NCI-H510A treated with DMSO at 0.1 percent for 48 hours (cell line): Measurements from ENCODE around the gene SMC5.
"Not testable (repeated sequence)": the region's sequence is repeated elsewhere in the genome, so short reads cannot be mapped to it uniquely, and the experiment has no call there.

ENCODE experiments used
- DNase-seq: peaks from one replicate; lab custom pipeline; 2025; lab: John Stamatoyannopoulos, UW

SMC5 gene

GRCh38 chr9:70263421-70263820, 4.6 kb downstream of the SMC5 start:
- no peak for DNase-seq

- no peak for DNase-seq
Measured at GRCh38 chr9:70278305-70278704, 19.5 kb downstream of the SMC5 start.

DNA sequence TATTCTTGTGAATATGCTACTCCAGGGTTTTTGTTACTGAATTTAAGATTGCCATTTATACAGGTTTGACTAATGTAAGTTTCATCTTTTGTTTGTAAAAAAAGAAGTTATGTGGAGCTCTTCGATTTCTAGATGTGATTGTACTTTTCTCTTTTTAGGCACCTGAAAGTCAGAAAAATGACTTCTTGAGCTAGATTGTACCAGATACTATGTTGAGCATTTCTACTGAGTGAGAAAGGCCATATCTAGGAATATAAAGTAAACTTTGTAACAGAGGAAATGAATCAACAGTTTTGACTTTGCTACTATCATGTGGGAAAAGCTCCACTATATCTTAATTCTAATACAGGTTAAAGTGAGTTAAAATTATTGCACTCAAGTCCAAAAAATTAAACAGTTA, 25.1 kb downstream of the SMC5 start:
- DNase-seq = no peak

DNA sequence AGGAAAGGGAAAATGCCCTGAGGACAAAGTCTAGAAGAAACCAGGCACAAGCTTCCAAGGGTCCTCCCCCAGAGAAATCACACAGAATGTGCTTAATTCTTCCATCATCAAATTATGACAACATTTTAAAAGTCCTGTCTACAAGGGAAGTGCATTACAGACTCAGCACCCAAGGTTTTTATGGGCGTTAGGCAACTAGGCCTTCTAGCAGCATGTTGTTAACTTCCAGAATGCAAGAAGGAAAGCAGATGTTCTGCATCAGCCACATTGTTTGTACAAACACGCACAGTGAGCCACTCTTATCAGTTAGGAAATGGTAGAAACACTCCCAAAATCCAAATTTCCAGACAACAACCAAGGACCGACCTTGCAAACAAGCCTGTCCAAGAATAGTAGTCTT, 26.5 kb downstream of the SMC5 start:
- no peak for DNase-seq

DNA sequence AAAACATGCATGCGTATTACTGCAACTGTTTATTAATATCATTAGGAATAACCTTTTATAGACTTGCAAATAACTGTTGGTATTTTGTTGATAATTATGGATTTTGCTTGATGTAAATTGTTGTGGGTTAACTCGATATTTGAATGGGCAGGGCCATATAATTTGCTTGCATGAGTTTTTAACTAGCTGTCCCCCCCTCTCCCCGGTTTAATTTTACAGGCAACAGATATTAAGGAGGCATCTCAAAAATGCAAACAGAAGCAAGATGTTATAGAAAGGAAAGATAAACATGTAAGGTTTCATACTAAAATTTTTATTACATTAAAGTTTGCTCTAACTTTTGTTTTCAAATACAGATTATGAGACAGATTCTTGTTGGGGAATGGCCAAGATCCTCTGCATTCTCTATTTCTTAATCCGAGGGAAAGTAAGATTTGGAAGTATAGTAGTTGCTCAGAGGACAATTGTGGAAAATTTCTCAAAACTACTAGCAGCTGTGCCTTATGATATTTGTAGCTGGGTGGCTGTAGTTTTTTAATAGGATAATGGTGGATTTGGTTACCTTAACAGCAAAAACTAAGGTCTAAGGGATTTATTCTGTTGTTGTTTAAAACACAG, 27.3 kb downstream of the SMC5 start:
- no peak for DNase-seq

GRCh38 chr9:70290626-70291025, 31.8 kb downstream of the SMC5 start:
- no peak for DNase-seq

GRCh38 chr9:70291446-70291845, 32.7 kb downstream of the SMC5 start:
- no peak for DNase-seq

- no peak for DNase-seq
Measured at GRCh38 chr9:70292253-70292652, 33.5 kb downstream of the SMC5 start.

GRCh38 chr9:70293214-70293613, 34.4 kb downstream of the SMC5 start:
- no peak for DNase-seq

GRCh38 chr9:70297141-70297540, 38.4 kb downstream of the SMC5 start:
- no peak for DNase-seq

- no peak for DNase-seq
Measured at GRCh38 chr9:70298245-70298771, 39.5 kb downstream of the SMC5 start.

- DNase-seq = no peak
Measured at GRCh38 chr9:70303268-70303667, 44.5 kb downstream of the SMC5 start.

- DNase-seq = no peak
Measured at GRCh38 chr9:70304810-70305209, 46.0 kb downstream of the SMC5 start.

- DNase-seq = no peak
Measured at GRCh38 chr9:70315389-70315788, 56.6 kb downstream of the SMC5 start.

DNA sequence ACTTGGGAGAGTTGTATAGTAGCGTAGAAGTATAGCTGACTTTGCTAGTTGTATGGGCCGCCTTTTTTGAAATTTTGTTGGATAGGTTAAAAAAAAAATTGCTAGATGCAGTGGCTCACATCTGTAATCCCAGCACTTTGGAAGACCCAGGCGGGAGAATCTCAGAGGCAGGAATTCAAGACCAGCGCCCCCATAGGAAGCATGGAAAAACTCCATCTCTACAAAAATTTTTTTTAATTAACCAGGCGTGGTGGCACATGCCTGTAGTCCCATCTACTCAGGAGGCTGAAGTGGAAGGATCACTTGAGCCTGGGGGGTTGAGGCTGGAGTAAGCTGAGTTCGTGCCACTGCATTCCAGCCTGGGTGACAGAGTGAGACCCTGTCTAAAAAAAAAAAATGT, 59.2 kb downstream of the SMC5 start:
- DNase-seq = no peak

- no peak for DNase-seq
Measured at GRCh38 chr9:70322096-70322495, 63.3 kb downstream of the SMC5 start.

- DNase-seq = no peak
Measured at GRCh38 chr9:70324963-70325362, 66.2 kb downstream of the SMC5 start.

- not testable (repeated sequence) for DNase-seq
Measured at GRCh38 chr9:70328625-70329024, 69.8 kb downstream of the SMC5 start.

DNA sequence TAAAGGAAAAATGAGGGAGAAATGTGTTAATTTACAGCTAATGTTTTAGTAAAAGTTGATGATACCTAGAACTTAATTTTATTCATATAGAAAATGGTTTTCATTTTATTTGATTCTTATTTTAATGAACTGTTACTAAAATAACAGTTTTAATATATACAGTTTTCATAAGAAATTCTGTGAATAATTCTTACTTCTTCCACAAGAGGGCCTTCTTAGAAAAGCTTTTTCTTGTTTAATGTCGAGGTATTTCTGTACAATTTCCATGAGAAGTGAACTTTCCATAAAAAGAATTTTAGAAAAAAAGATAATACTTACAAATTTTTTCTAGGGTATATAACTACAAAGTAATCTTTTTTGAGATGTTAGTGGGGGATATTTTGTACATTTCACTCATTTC, 81.8 kb downstream of the SMC5 start:
- DNase-seq = peak; percentile 5

GRCh38 chr9:70347046-70347445, 88.3 kb downstream of the SMC5 start:
- DNase-seq = no peak

DNA sequence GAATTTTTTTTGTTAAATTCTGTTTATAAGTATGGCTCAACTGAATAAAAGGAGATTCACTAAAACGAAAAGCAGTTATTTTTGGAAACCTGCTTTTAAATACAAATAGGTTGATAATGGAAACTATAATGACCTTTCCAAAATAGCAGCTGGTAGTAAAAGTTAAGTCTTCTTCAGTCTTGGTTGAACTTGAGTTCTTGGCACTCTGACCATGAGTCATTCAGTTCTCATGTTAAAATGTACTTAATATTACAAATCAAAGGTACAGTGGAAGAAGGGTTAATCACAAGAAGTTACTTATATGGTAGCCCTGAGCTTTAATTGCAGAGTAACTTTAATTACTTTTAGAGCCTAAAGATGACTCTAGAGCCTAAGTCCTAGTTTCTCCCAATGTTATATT, 93.6 kb downstream of the SMC5 start:
- DNase-seq = no peak

DNA sequence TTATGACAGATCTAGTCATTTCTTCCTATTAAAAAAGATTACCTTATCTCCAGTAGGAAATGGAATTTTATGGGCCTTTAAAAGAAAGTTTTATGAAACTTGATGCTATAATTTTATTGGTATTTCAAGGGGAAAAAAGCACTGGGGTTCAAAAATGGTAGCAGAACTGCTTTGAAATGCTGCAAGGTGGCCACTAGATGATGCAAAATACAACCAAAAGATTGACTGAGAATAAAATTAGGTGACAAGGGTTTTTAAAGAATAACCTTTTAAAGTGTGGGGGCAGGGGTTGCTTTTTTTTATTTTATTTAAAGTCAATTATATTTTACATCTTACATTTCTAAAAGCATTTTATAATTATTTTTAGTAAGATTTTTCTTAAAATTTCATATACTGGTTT, 94.0 kb downstream of the SMC5 start:
- no peak for DNase-seq

DNA sequence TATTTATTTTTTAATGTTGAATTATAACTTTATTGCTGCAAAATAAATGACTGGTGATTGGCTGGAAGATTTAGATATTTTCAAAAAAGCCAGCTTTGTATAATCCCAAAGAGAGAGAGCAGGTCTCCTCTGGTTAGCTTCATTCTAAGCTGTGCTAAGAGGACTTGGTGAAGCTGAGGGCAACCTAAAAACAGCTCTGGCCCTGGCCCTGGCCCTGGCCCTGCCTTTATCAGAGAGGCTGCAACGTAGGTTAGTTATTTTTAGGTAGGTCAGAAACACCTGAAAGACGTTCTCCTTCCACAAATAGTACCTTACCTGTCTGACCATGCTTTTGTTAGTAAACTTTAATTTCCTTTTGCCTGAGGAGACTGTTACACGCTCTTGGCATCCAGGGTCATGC, 97.0 kb downstream of the SMC5 start:
- no peak for DNase-seq

DNA sequence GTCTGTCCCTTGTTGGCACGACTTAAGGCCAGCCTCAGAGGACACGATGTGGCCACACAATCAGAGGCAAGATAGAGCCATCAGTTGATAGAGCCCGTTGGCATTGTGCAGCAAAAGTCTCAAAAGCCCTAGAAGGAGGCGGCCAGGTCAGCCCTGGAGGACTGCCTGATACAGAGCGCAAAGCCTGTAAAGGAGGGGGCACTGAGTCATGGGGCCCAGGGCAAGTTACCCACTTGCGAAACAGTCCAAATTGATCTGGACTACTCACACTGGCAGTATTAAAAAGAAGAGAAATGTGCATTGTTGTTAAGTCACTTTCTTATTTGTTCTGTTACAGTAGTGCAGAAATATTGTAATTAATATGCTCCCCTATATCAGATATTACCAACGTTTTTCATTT, 104.2 kb downstream of the SMC5 start:
- no peak for DNase-seq

- DNase-seq = no peak
Measured at GRCh38 chr9:70363760-70364159, 105.0 kb downstream of the SMC5 start.
